ENCODE results near the gene CCDC80. TPM values are rescaled to one million over a fixed set of nuclear protein-coding genes. Genes with fewer than 3 reads are reported as not detected.

CCDC80 gene
- total RNA-seq, 1 experiment from 2014 or later, result 26.2 TPM

GRCh38 chr3:112676659-112677234, 35.8 kb upstream of the CCDC80 start:
- H3K4me1 Mint-ChIP-seq (ENCODE audit: low read depth, unreplicated experiment), result peaks cover 37% of the 10 kb centered on the region
- H3K36me3 ChIP-seq (ENCODE audit: control insufficient read depth, insufficient read depth, low read length), result no peaks in the 10 kb centered on the region
- H3K27me3 Mint-ChIP-seq (ENCODE audit: insufficient read depth, unreplicated experiment), result no peaks in the 10 kb centered on the region
- CTCF ChIA-PET, result no interaction called here
- intact Hi-C loops (cut with micrococcal nuclease; ENCODE audit: unreplicated experiment), result no loop called here
- no peak overlapping the region for H3K4me3 ChIP-seq (ENCODE audit: low read depth, low read length)
- H3K4me1 ChIP-seq, result peaks cover 22% of the 10 kb centered on the region
- TF ChIP-seq, protein P1, sequence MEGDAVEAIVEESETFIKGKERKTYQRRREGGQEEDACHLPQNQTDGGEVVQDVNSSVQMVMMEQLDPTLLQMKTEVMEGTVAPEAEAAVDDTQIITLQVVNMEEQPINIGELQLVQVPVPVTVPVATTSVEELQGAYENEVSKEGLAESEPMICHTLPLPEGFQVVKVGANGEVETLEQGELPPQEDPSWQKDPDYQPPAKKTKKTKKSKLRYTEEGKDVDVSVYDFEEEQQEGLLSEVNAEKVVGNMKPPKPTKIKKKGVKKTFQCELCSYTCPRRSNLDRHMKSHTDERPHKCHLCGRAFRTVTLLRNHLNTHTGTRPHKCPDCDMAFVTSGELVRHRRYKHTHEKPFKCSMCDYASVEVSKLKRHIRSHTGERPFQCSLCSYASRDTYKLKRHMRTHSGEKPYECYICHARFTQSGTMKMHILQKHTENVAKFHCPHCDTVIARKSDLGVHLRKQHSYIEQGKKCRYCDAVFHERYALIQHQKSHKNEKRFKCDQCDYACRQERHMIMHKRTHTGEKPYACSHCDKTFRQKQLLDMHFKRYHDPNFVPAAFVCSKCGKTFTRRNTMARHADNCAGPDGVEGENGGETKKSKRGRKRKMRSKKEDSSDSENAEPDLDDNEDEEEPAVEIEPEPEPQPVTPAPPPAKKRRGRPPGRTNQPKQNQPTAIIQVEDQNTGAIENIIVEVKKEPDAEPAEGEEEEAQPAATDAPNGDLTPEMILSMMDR (IDR thresholded peaks at IDR 0.05; ENCODE audit: insufficient read depth in 1 of 2, low read depth in 1 of 2, low read length in 1 of 2, severe bottlenecking in 1 of 2, unreplicated experiment in 1 of 2), result no peak
- no peaks in the 10 kb centered on the region for H3K9me3 ChIP-seq
- peak in 1 of 2 experiments; percentile 12 for DNase-seq
- no peaks in the 10 kb centered on the region for H3K9me3 Mint-ChIP-seq (ENCODE audit: unreplicated experiment)
- H3K27me3 ChIP-seq (replicated peaks; ENCODE audit: control insufficient read depth, insufficient read depth, low read length), result no peaks in the 10 kb centered on the region
- POLR2A ChIA-PET, result no interaction called here
- H3K4me3 Mint-ChIP-seq (ENCODE audit: unreplicated experiment), result no peak overlapping the region
- H3K27ac Mint-ChIP-seq (ENCODE audit: unreplicated experiment), result no peak overlapping the region
- BruUV-seq (replicated peaks), result no TSS peak
- no peaks in the 10 kb centered on the region for H3K36me3 Mint-ChIP-seq (ENCODE audit: insufficient read depth, unreplicated experiment)

- Mint-ChIP-seq H3K9me3 (ENCODE audit: unreplicated experiment) (no peaks in the 10 kb centered on the region), H3K4me1 (ENCODE audit: low read depth, unreplicated experiment) (peaks cover 41% of the 10 kb centered on the region), H3K27ac (ENCODE audit: unreplicated experiment) (no peak overlapping the region), H3K36me3 (ENCODE audit: insufficient read depth, unreplicated experiment) (no peaks in the 10 kb centered on the region), H3K4me3 (ENCODE audit: unreplicated experiment) (no peak overlapping the region), H3K27me3 (ENCODE audit: insufficient read depth, unreplicated experiment) (no peaks in the 10 kb centered on the region)
- TF ChIP-seq, protein P1 (IDR thresholded peaks at IDR 0.05; ENCODE audit: insufficient read depth in 1 of 2, low read depth in 1 of 2, low read length in 1 of 2, severe bottlenecking in 1 of 2, unreplicated experiment in 1 of 2), result no peak
- ChIA-PET POLR2A (no interaction called here), CTCF (no interaction called here)
- BruUV-seq (replicated peaks), result no TSS peak
- Histone ChIP-seq H3K4me1 (peaks cover 27% of the 10 kb centered on the region), H3K27me3 (replicated peaks; ENCODE audit: control insufficient read depth, insufficient read depth, low read length) (no peaks in the 10 kb centered on the region), H3K36me3 (ENCODE audit: control insufficient read depth, insufficient read depth, low read length) (no peaks in the 10 kb centered on the region), H3K9me3 (no peaks in the 10 kb centered on the region), H3K4me3 (ENCODE audit: low read depth, low read length) (no peak overlapping the region)
- intact Hi-C loops (cut with micrococcal nuclease; ENCODE audit: unreplicated experiment), result no loop called here
- DNase-seq, result no peak
Measured at GRCh38 chr3:112675943-112676535, 35.1 kb upstream of the CCDC80 start.

DNA sequence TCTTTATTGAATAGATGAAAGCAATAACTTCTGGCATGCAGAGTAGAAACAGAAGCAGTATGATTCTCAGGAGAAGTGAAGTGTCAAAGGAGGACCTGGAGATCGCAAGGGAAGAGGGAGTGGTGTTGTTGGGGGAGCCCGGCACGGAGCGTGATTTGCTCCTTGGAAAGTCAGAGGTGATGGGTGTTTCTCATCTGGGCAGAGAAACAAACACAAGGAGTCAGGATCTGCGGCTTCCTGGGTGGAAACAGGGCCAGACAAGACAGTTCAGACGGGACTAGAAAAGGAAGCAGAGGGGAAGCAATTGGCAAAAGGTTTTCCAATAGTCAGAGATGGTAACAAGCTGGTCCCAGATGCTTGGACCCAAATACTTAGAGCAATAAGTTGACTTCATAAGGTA, 34.4 kb upstream of the CCDC80 start:
- H3K4me3 Mint-ChIP-seq (ENCODE audit: unreplicated experiment), result no peak overlapping the region
- peak overlapping the region; percentile 8 for H3K27ac Mint-ChIP-seq (ENCODE audit: unreplicated experiment)
- ChIA-PET POLR2A (no interaction called here), CTCF (no interaction called here)
- Histone ChIP-seq H3K4me1 (peaks cover 27% of the 10 kb centered on the region), H3K9me3 (no peaks in the 10 kb centered on the region), H3K4me3 (ENCODE audit: low read depth, low read length) (no peak overlapping the region), H3K36me3 (ENCODE audit: control insufficient read depth, insufficient read depth, low read length) (no peaks in the 10 kb centered on the region), H3K27me3 (replicated peaks; ENCODE audit: control insufficient read depth, insufficient read depth, low read length) (no peaks in the 10 kb centered on the region)
- H3K9me3 Mint-ChIP-seq (ENCODE audit: unreplicated experiment), result no peaks in the 10 kb centered on the region
- H3K4me1 Mint-ChIP-seq (ENCODE audit: low read depth, unreplicated experiment), result peaks cover 41% of the 10 kb centered on the region
- BruUV-seq (replicated peaks), result no TSS peak
- intact Hi-C loops (cut with micrococcal nuclease; ENCODE audit: unreplicated experiment), result no loop called here
- DNase-seq, result no peak
- TF ChIP-seq, protein P1 (IDR thresholded peaks at IDR 0.05; ENCODE audit: insufficient read depth in 1 of 2, low read depth in 1 of 2, low read length in 1 of 2, severe bottlenecking in 1 of 2, unreplicated experiment in 1 of 2), result no peak
- no peaks in the 10 kb centered on the region for H3K27me3 Mint-ChIP-seq (ENCODE audit: insufficient read depth, unreplicated experiment)
- H3K36me3 Mint-ChIP-seq (ENCODE audit: insufficient read depth, unreplicated experiment), result no peaks in the 10 kb centered on the region
